Mucosa of gallbladder (tissue), 1 donor: ENCODE results near the gene PAX2. TPM values are rescaled to one million over a fixed set of nuclear protein-coding genes. Genes with fewer than 3 reads are reported as not detected.

Experiments
- DNase-seq: peaks from one replicate; pipeline ENCODE4 v3.0.0-alpha.2; 2020; ENCODE audit warnings: low spot score
- total RNA-seq: library from RNA; stranded (reverse); gene quantifications from one replicate; pipeline ENCODE4 v1.2.1, GENCODE V29; 2021
- donor health status: DM: no; HTN: no; CAD: no.

The PAX2 gene
- total RNA-seq, 1 donor from 2014 or later = not detected

- no peak for DNase-seq
Measured at GRCh38 chr10:100755821-100756220, 10.4 kb downstream of the PAX2 start.

DNA sequence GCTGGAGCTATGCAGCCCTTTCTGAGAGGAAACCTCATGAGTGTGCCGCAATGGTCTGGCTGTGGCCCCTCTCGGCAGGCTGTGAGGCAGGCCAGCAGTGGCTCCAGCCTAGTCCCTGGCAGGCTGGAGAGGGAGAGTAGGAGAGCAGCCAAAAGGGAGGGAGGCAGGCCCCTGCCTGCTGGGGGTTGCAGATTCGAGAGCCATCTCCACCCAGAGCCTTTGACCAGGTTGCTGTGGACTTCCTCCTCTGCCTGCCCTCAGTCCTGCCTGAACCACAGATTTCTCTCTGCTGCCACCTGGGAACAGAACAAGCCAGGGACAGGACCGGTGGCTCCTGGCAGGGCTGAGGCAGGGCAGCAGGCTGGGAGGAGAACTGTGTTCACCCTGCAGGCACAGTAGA lies 13.9 kb downstream of the PAX2 start:
- no peak for DNase-seq

DNA sequence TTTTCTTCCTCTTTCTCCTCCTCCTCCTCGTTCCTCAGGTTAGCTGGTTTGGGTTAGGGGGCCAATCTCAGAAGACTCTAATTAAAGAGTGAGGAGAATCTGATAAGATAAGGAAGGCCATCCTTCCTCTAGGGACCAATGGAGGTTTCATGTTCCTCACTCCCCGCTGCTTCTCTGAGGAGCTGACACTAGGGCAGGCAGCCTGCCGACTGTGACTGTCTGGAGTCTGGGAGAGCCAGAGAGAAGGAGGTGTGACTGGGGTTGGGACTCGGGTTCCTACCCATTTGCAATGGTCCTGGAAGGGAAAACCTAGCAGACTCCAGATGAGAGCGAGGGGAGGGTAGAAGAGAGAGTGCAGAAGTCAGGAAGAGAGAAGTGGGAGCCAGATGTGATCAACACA lies 15.3 kb downstream of the PAX2 start:
- no peak for DNase-seq

- DNase-seq = no peak
Measured at GRCh38 chr10:100761191-100761590, 15.8 kb downstream of the PAX2 start.

- no peak for DNase-seq
Measured at GRCh38 chr10:100763043-100763747, 17.8 kb downstream of the PAX2 start.

- DNase-seq = no peak
Measured at GRCh38 chr10:100766693-100767421, 21.5 kb downstream of the PAX2 start.

- no peak for DNase-seq
Measured at GRCh38 chr10:100767422-100767775, 22.0 kb downstream of the PAX2 start.

GRCh38 chr10:100769481-100769880 lies 24.1 kb downstream of the PAX2 start:
- DNase-seq = no peak

DNA sequence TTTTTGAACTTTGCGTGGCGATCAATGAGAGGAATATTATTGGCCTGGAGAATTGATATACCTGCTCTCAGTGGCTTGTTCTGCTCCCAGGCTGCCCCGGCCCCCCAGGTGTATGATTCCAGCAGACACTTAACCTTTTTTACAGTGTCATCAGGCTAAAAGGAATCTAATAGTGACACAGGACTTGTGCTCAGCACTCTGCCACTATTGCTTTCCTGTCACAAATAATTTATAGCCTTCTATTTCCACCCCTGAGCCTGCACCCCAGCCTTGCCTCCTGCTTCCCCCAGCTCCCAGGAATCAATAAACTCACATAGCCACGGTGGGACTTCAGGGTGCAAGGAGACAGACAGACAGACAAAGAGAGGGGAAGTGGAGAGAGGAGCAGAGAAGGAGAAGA lies 28.3 kb downstream of the PAX2 start:
- no peak for DNase-seq

GRCh38 chr10:100774223-100774622 lies 28.8 kb downstream of the PAX2 start:
- no peak for DNase-seq

GRCh38 chr10:100774876-100775275 lies 29.5 kb downstream of the PAX2 start:
- no peak for DNase-seq

- DNase-seq = no peak
Measured at GRCh38 chr10:100775386-100775785, 30.0 kb downstream of the PAX2 start.

- no peak for DNase-seq
Measured at GRCh38 chr10:100775871-100776270, 30.5 kb downstream of the PAX2 start.

DNA sequence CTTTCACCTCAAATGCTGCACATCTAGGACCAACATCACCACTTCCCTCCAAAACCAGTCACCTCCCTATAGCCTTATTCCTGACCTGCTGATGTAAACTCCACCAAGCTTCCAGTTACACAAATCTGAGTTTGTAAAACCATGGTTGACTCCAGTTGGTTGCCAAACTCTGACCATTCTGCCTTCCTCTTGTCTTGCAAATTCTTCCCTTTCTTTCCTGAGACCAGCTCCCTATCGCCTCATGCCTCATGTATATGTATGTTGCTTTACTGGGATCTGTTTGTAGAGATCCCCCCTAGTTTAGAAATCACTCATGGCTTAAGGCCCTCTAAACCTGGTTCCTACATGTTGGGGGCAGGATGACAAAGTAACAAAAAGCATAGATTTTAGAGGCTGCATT lies 31.3 kb downstream of the PAX2 start:
- no peak for DNase-seq

DNA sequence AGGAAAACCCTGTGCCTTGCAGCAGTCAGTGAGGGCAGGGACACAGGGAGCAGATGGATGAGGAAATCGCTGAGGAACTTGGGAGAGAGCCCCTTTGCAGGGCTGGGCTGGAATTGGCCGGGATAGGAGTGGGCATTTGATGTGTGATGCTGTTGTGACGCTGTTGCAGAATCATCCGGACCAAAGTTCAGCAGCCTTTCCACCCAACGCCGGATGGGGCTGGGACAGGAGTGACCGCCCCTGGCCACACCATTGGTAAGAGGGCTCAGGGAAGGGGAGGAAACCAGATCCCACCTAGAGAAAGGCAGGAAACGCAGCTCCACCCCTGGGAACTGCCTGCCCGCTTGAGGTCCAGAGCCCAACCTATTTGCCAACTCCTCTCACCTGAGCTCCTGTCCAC lies 33.9 kb downstream of the PAX2 start:
- no peak for DNase-seq

DNA sequence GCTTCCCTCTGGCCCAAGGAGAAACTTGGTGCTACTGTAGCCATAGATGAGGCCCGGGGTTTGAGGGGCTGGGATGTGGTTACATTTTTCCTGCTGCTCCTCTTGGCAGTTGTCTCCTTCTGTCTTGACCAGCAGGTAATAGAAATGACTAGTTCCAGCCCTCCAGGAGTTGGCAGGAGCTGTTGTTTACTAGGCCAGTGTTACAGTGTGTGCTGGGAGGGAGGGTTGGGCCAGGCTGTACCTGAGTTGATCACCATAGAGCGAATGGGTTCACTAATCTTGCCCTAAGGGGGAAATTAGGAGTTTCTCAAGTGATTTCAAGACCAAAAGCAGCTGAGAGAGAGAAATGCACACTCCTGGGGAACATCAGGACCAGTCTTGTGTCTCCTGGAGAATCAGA lies 34.9 kb downstream of the PAX2 start:
- no peak for DNase-seq

- no peak for DNase-seq
Measured at GRCh38 chr10:100781145-100781665, 35.8 kb downstream of the PAX2 start.

DNA sequence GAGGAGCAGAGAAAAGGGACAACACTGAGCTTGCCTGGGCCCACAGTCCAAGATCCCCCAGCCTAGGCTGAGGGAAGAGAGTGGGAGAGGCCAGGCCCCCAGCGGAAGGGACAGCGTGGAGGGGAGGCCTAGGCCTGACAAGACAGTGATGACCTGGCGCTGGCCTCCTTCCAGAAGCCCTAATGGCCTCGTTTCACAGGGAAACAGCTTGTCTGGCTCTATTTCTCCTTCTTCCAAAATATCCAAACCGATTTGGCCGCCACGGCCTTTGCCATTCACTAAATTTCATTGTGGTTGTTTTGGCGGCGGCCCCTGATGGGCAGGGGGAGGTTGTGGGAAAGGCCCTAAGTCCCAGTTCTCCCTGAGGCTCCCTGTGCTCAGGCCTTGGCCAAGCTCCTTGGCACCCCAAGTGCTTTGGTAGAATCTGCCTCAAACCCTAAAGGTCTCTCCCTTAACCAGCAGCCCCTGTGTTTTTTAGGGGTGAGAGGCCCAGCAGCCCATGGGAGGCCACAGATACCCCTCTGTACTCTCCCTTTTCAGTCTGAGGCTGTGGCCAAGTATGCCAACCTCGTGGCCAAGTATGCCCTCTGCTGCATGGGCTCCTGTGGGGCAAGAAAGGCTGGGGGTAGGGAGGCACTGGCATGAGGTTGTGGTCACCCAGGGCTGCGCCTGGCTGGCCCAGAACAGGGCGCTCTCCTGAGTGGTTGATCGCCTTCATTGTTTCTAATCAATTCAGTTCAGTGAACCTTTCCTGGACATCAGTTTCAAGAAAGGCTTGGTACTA lies 37.3 kb downstream of the PAX2 start:
- DNase-seq = no peak

DNA sequence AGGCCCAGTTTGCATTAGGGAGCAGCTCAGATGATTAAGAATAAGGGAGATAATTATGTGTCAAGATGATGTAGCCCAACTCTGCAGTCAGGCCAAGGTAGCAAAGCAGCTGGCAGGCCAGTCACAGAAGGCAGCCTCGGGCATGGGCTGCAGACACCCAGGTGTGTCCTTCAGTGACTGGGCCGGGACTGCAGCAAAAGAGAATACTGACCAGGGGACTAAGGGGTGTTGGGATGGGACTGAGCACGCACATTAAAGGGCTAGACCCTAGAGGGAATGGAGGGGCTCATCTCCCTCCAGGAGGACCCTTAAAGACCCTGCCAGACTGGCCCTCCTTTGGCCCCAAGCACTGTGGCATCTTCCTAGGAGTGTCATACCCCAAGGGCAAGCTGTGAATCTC lies 38.7 kb downstream of the PAX2 start:
- no peak for DNase-seq

DNA sequence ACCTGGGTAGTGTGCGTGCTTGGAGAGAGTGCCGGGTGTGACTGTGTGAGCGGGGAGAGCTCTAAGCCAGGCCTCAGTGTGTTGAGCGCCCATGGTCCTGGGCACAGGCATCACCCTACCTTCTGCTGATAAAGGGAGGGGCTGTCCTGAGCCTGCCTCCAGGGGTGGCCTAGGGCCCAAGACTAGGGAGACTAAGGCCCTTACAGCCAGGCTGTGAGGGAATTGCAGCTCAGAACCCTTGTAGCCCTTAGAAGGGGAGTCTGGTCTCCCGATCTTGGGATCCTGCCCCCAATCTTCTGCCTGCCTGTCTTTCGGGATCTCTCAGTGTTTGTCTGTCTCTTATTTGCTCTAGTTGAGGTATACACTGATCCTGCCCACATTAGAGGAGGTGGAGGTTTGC lies 41.2 kb downstream of the PAX2 start:
- DNase-seq = no peak

GRCh38 chr10:100788002-100788903 lies 42.9 kb downstream of the PAX2 start:
- DNase-seq = no peak
